SU-DHL-6 (cell line): ENCODE measurements around the gene LRRC49.

Source experiments
- H2AFZ ChIP-seq: fragments of 200-600 bp; sonication (generic); 2 replicates; pipeline ENCODE4 v1.6.1; 2014; ENCODE audit warnings: low read depth, mild to moderate bottlenecking, moderate library complexity, mixed read lengths, antibody characterized with exemption, low read length; ENCODE audit not compliant: severe bottlenecking
- H3F3A ChIP-seq: fragments of 200-600 bp; shearing (Covaris generic); 2 replicates; pipeline ENCODE4 v1.6.0; 2016; ENCODE audit warnings: antibody characterized with exemption, mild to moderate bottlenecking; ENCODE audit not compliant: insufficient read depth
- H3K27ac ChIP-seq: fragments of 200-600 bp; sonication (generic); 2 replicates; pipeline ENCODE4 v1.5.1; 2016; ENCODE audit warnings: low read depth, mild to moderate bottlenecking, low read length, moderate library complexity, mixed read lengths
- H3K27me3 ChIP-seq: fragments of 200-600 bp; sonication (generic), shearing (Covaris generic); 2 replicates; pipeline ENCODE4 v1.6.0; 2014; ENCODE audit warnings: mild to moderate bottlenecking, low read length
- H3K36me3 ChIP-seq: fragments of 200-600 bp; sonication (generic); 2 replicates; pipeline ENCODE4 v1.6.1; 2014; ENCODE audit warnings: mild to moderate bottlenecking, low read length, mixed read lengths
- H3K4me2 ChIP-seq: fragments of 300-600, 200-600 bp; shearing (Covaris generic), sonication (generic); 2 replicates; pipeline ENCODE4 v1.6.0; 2014; ENCODE audit warnings: low read length, low read depth, mild to moderate bottlenecking; ENCODE audit not compliant: poor library complexity, severe bottlenecking
- H3K4me3 ChIP-seq: fragments of 200-600 bp; sonication (generic); 2 replicates; pipeline ENCODE4 v1.5.1; 2014; ENCODE audit warnings: antibody characterized with exemption, low read length, mild to moderate bottlenecking, mixed read lengths; ENCODE audit not compliant: insufficient read depth, poor library complexity, severe bottlenecking
- H3K79me2 ChIP-seq: fragments of 200-600 bp; sonication (generic); 2 replicates; pipeline ENCODE4 v1.6.1; 2014; ENCODE audit warnings: mild to moderate bottlenecking, low read length, moderate library complexity; ENCODE audit not compliant: insufficient read depth
- H3K9ac ChIP-seq: fragments of 200-600 bp; sonication (generic); 2 replicates; pipeline ENCODE4 v1.7.0; 2014; ENCODE audit warnings: mild to moderate bottlenecking, low read length
- H3K9me2 ChIP-seq: fragments of 200-600 bp; sonication (generic); replicated peaks from 2 replicates; pipeline ENCODE4 v1.6.1; 2014; ENCODE audit warnings: low read length; ENCODE audit not compliant: insufficient read depth
- H3K9me3 ChIP-seq: fragments of 200-600 bp; sonication (generic); 2 replicates; pipeline ENCODE4 v1.6.1; 2014; ENCODE audit warnings: low read length, mixed read lengths; ENCODE audit not compliant: insufficient read depth
- H4K20me1 ChIP-seq: fragments of 200-600 bp; sonication (generic); 2 replicates; pipeline ENCODE4 v1.6.1; 2014; ENCODE audit warnings: low read depth, mild to moderate bottlenecking, antibody characterized with exemption, low read length, moderate library complexity, mixed read lengths
- EZH2phosphoT487 ChIP-seq: fragments of 200-600 bp; sonication (generic), shearing (Covaris generic); conservative IDR thresholded peaks from 2 replicates; pipeline ENCODE4 v1.6.1; 2018; ENCODE audit warnings: mild to moderate bottlenecking, antibody characterized with exemption, low read length, moderate library complexity, mixed read lengths
- TF ChIP-seq, protein P1 (sequence below): fragments of 200-600 bp; sonication (generic); IDR thresholded peaks from one replicate; pipeline ENCODE4 v1.5.1; 2017; ENCODE audit warnings: antibody characterized with exemption, mild to moderate bottlenecking, low read length, moderate library complexity; ENCODE audit not compliant: insufficient read depth, poor library complexity, severe bottlenecking

The LRRC49 gene

DNA sequence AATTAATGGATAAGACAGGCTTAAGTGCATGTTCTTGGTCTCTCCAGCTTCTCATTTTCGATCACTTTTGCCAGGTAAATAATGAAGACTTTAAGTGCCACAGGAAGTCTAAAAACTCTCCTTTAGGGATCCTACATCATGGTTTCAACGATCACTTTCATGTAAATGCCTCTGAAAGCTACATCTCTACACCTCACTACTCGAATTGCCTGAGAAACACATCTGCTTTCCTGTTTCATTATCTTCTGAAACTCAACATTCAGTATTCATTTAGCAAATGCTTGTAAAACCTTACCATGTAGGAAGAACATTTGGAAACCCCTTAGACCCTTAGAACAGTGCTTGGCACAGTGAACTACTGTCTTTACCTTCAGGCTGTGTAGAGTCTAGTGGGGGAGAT is 16.6 kb upstream of the LRRC49 start:
- Histone ChIP-seq H3K4me2 (no peak overlapping the region), H3K79me2 (no peaks in the 10 kb centered on the region), H3F3A (no peaks in the 10 kb centered on the region), H2AFZ (no peak overlapping the region), H4K20me1 (no peaks in the 10 kb centered on the region), H3K9ac (no peak overlapping the region), H3K4me3 (no peak overlapping the region), H3K9me3 (no peaks in the 10 kb centered on the region), H3K36me3 (no peaks in the 10 kb centered on the region), H3K27me3 (0 out of 2 replicates have a peak, but pooled peaks cover 2% of the 10 kb centered on the region), H3K27ac (no peak overlapping the region), H3K9me2 (no peaks in the 10 kb centered on the region)
- no peak for TF ChIP-seq EZH2phosphoT487

DNA sequence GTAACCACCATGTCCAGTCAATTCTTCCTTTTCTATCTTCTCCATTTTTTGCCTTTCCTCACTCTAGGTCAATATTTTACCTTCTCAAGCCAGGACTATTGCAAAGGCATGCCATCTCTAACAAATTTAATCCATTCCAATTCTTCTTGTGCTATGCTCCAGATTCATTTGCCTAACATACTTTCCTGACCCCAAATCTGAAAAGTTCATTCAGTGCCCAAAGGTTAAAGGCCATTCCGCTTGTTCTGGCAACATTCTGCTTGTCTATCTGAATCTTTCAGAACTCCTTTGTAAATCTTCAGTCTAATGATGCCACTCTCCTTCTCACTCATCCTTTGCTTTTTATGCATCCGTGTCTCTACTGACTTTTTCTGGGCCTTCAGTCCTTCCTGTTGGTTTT is 15.9 kb upstream of the LRRC49 start:
- no peak overlapping the region for H3K27ac ChIP-seq
- H3K4me2 ChIP-seq = no peak overlapping the region
- H2AFZ ChIP-seq = no peak overlapping the region
- H3F3A ChIP-seq = no peaks in the 10 kb centered on the region
- H3K27me3 ChIP-seq = 0 out of 2 replicates have a peak, but pooled peaks cover 2% of the 10 kb centered on the region
- H3K36me3 ChIP-seq = no peaks in the 10 kb centered on the region
- H3K9me3 ChIP-seq = no peaks in the 10 kb centered on the region
- H3K9me2 ChIP-seq = no peaks in the 10 kb centered on the region
- no peak for TF ChIP-seq EZH2phosphoT487
- TF ChIP-seq, protein P1, sequence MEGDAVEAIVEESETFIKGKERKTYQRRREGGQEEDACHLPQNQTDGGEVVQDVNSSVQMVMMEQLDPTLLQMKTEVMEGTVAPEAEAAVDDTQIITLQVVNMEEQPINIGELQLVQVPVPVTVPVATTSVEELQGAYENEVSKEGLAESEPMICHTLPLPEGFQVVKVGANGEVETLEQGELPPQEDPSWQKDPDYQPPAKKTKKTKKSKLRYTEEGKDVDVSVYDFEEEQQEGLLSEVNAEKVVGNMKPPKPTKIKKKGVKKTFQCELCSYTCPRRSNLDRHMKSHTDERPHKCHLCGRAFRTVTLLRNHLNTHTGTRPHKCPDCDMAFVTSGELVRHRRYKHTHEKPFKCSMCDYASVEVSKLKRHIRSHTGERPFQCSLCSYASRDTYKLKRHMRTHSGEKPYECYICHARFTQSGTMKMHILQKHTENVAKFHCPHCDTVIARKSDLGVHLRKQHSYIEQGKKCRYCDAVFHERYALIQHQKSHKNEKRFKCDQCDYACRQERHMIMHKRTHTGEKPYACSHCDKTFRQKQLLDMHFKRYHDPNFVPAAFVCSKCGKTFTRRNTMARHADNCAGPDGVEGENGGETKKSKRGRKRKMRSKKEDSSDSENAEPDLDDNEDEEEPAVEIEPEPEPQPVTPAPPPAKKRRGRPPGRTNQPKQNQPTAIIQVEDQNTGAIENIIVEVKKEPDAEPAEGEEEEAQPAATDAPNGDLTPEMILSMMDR = no peak
- H3K9ac ChIP-seq = no peak overlapping the region
- no peaks in the 10 kb centered on the region for H4K20me1 ChIP-seq
- no peak overlapping the region for H3K4me3 ChIP-seq
- no peaks in the 10 kb centered on the region for H3K79me2 ChIP-seq

DNA sequence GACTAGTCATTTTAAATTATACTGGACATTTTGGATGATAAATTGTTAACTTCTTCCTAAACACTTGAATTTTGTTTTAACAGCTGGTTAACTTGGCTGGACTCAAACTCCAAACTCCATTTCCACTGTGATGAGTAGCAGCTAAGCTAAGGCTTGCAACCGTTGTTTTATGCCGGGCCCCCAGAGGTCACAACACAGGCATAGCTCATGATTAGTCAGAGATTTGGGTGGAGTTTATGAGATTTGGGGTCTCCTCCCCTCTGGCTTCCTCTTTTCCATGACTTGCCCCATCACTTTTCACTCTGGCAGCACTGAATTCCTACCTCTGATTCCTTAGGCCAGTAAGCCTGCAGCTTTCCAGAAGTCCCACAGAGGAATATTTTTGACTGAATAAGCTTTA is 13.2 kb upstream of the LRRC49 start:
- Histone ChIP-seq H3K36me3 (no peaks in the 10 kb centered on the region), H3K79me2 (no peaks in the 10 kb centered on the region), H4K20me1 (no peaks in the 10 kb centered on the region), H3F3A (no peaks in the 10 kb centered on the region), H2AFZ (no peak overlapping the region), H3K9me2 (no peaks in the 10 kb centered on the region), H3K4me2 (no peak overlapping the region), H3K4me3 (no peak overlapping the region), H3K27ac (no peak overlapping the region), H3K27me3 (0 out of 2 replicates have a peak, but pooled peaks cover 2% of the 10 kb centered on the region), H3K9me3 (no peaks in the 10 kb centered on the region), H3K9ac (no peak overlapping the region)
- TF ChIP-seq, protein P1 = no peak
- no peak for TF ChIP-seq EZH2phosphoT487

DNA sequence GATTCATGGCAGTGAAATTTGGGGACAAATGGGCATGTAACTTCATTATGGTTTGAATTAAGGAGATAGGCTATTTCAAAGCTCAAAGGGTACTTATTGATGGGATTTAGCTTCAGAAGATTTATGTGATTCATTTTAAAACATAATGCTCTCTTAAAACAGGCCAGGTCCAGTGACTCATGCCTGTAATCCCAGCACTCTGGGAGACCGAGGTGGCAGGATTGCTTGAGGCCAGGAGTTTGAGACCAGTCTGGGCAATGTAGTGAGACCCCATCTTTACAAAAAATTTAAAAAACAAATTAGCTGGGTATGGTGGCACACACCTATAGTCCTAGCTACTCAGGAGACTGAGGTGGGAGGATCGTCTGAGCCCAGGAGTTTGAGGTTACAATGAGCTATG is 11.8 kb upstream of the LRRC49 start:
- no peak overlapping the region for H2AFZ ChIP-seq
- no peak overlapping the region for H3K9ac ChIP-seq
- H3K9me2 ChIP-seq = no peaks in the 10 kb centered on the region
- H3K4me3 ChIP-seq = no peak overlapping the region
- H3K79me2 ChIP-seq = no peaks in the 10 kb centered on the region
- H3F3A ChIP-seq = no peaks in the 10 kb centered on the region
- no peaks in the 10 kb centered on the region for H4K20me1 ChIP-seq
- H3K9me3 ChIP-seq = no peaks in the 10 kb centered on the region
- TF ChIP-seq EZH2phosphoT487 = no peak
- TF ChIP-seq, protein P1 = no peak
- no peaks in the 10 kb centered on the region for H3K36me3 ChIP-seq
- H3K27me3 ChIP-seq = 0 out of 2 replicates have a peak, but pooled peaks cover 2% of the 10 kb centered on the region
- H3K27ac ChIP-seq = no peak overlapping the region
- H3K4me2 ChIP-seq = no peak overlapping the region
